Lower lobe of right lung (tissue), 2 donors: ENCODE results near the gene ARMH3. TPM values are rescaled to one million over a fixed set of nuclear protein-coding genes. Genes with fewer than 3 reads are reported as not detected.

ENCODE experiments used
- ATAC-seq, 2 donors: fragments of 200-7000 bp; cut with Tn5 transposase; one replicate each; pipeline ENCODE4 v1.9.1; 2020 to 2022; ENCODE audit warnings: mild to moderate bottlenecking in 2 of 2, moderate library complexity in 2 of 2
- DNase-seq: peaks from one replicate; pipeline ENCODE4 v3.0.0-alpha.2; 2020
- H3K27ac ChIP-seq: fragments of 200-600 bp; one replicate; pipeline ENCODE4 v1.8.0; 2022
- H3K27me3 ChIP-seq: fragments of 200-600 bp; one replicate; pipeline ENCODE4 v1.8.0; 2022; ENCODE audit warnings: low read depth
- H3K36me3 ChIP-seq: fragments of 200-600 bp; one replicate; pipeline ENCODE4 v1.8.0; 2022; ENCODE audit warnings: mild to moderate bottlenecking
- H3K4me1 ChIP-seq: fragments of 200-600 bp; one replicate; pipeline ENCODE4 v1.8.0; 2022
- H3K4me3 ChIP-seq: fragments of 200-600 bp; one replicate; pipeline ENCODE4 v1.8.0; 2022; ENCODE audit warnings: mild to moderate bottlenecking
- H3K9me3 ChIP-seq: fragments of 200-600 bp; one replicate; pipeline ENCODE4 v1.8.0; 2022
- CTCF ChIP-seq: fragments of 200-600 bp; IDR thresholded peaks from one replicate; pipeline ENCODE4 v1.8.0; 2022; ENCODE audit warnings: antibody characterized with exemption, mild to moderate bottlenecking
- intact Hi-C: fragments of 100-400 bp; cut with DNase I; formaldehyde crosslinking; loops from one replicate; pipeline ENCODE4 v1.11.0; 2022
- total RNA-seq: library from RNA; stranded (reverse); fragmentation: NEBNext Ultra II Directional; extraction: Animal tissue kit (Norgen Biotek cat#: 25700); gene quantifications from one replicate; pipeline ENCODE4 v1.2.1, GENCODE V29; 2021
- donor health status: DM: no; HTN: yes; CAD: no; lungs with severe emphysema.

Gene ARMH3
- total RNA-seq, 1 donor from 2014 or later, result 38.6 TPM

GRCh38 chr10:101893510-101894120, 162.4 kb downstream of the ARMH3 start:
- no peak overlapping the region for H3K4me3 ChIP-seq
- no peaks in the 10 kb centered on the region for H3K9me3 ChIP-seq
- H3K4me1 ChIP-seq, result peaks cover 6% of the 10 kb centered on the region
- H3K27ac ChIP-seq, result no peak overlapping the region
- H3K27me3 ChIP-seq, result no peaks in the 10 kb centered on the region
- DNase-seq (no peak), ATAC-seq (no peak)
- intact Hi-C loops, result no loop called here
- TF ChIP-seq CTCF, result no peak
- peaks cover 1% of the 10 kb centered on the region for H3K36me3 ChIP-seq

- intact Hi-C loops, result no loop called here
- no peak for ATAC-seq
Measured at GRCh38 chr10:101892782-101893391, 163.1 kb downstream of the ARMH3 start.

GRCh38 chr10:101889256-101890210, 166.4 kb downstream of the ARMH3 start:
- ATAC-seq (peak; percentile 76 to 77), DNase-seq (peak; percentile 70)
- peak; percentile 76 for TF ChIP-seq CTCF
- H3K36me3 ChIP-seq, result peaks cover 26% of the 10 kb centered on the region
- intact Hi-C loops, result no loop called here
- H3K4me1 ChIP-seq, result no peaks in the 10 kb centered on the region
- no peaks in the 10 kb centered on the region for H3K9me3 ChIP-seq
- H3K27ac ChIP-seq, result no peak overlapping the region
- H3K27me3 ChIP-seq, result no peaks in the 10 kb centered on the region
- no peak overlapping the region for H3K4me3 ChIP-seq

More at GRCh38 chr10:101892782-101893391, 163.1 kb downstream of the ARMH3 start:
- Histone ChIP-seq H3K9me3 (no peaks in the 10 kb centered on the region), H3K27me3 (no peaks in the 10 kb centered on the region), H3K4me1 (peaks cover 6% of the 10 kb centered on the region), H3K27ac (no peak overlapping the region), H3K4me3 (no peak overlapping the region), H3K36me3 (peaks cover 9% of the 10 kb centered on the region)
- no peak for TF ChIP-seq CTCF
- DNase-seq, result no peak

GRCh38 chr10:101888251-101888949, 167.6 kb downstream of the ARMH3 start:
- intact Hi-C loops, result no loop called here
- H3K27ac ChIP-seq, result no peak overlapping the region

More at GRCh38 chr10:101888251-101888949, 167.6 kb downstream of the ARMH3 start:
- ATAC-seq, result no peak
- Histone ChIP-seq H3K4me1 (no peaks in the 10 kb centered on the region), H3K9me3 (no peaks in the 10 kb centered on the region), H3K36me3 (peaks cover 26% of the 10 kb centered on the region), H3K4me3 (no peak overlapping the region), H3K27me3 (no peaks in the 10 kb centered on the region)
- DNase-seq, result no peak
- no peak for TF ChIP-seq CTCF
